PC-9 (cell line): Measurements from ENCODE around the gene RTL9. TPM values are rescaled to one million over a fixed set of nuclear protein-coding genes. Genes with fewer than 3 reads are reported as not detected.

ENCODE experiments used
- BruUV-seq: library from RNA; stranded (reverse); fragments of 400-500 nt; replicated peaks from 2 replicates; lab custom pipeline; 2021; lab: Mats Ljungman, UMichigan
- CTCF ChIA-PET: fragments of 300-600 bp; sonication (Branson Sonifier 250); formaldehyde crosslinking; loops from one replicate; lab custom pipeline; 2022; ENCODE audit warnings: antibody characterized with exemption; lab: Charles Lee
- POLR2A ChIA-PET: fragments of 300-600 bp; sonication (Branson Sonifier 250); formaldehyde crosslinking; loops from one replicate; lab custom pipeline; 2022; ENCODE audit warnings: antibody characterized with exemption; ENCODE audit not compliant: unreplicated experiment; lab: Charles Lee
- DNase-seq, 2 experiments: peaks; one replicate each; pipeline versions ENCODE4 v3.0.0 to v3.0.0-alpha.2; 2015 to 2022; ENCODE audit warnings: mixed read lengths in 1 of 2
- H2AFZ ChIP-seq: fragments of 200-600 bp; sonication (generic); 2 replicates; pipeline ENCODE4 v1.8.1; 2017; ENCODE audit warnings: antibody characterized with exemption
- H3F3A ChIP-seq: fragments of 200-600 bp; sonication (generic); 2 replicates; pipeline ENCODE4 v1.8.1; 2017; ENCODE audit warnings: antibody characterized with exemption, mild to moderate bottlenecking, low read depth; ENCODE audit not compliant: insufficient read depth
- H3K27ac ChIP-seq: fragments of 200-600 bp; sonication (generic); 2 replicates; pipeline ENCODE4 v1.6.1; 2016; ENCODE audit warnings: mixed run types
- H3K27me3 ChIP-seq: fragments of 200-600 bp; sonication (generic); 2 replicates; pipeline ENCODE4 v1.6.1; 2016; ENCODE audit warnings: low read depth, mixed run types; ENCODE audit not compliant: insufficient read depth
- H3K36me3 ChIP-seq: fragments of 200-600 bp; sonication (generic); 2 replicates; pipeline ENCODE4 v1.6.1; 2016; ENCODE audit warnings: low read depth, mixed run types
- H3K4me1 ChIP-seq: fragments of 200-600 bp; sonication (generic); replicated peaks from 2 replicates; pipeline ENCODE4 v1.6.1; 2016; ENCODE audit warnings: mixed run types; ENCODE audit not compliant: insufficient read depth
- H3K4me2 ChIP-seq: fragments of 200-600 bp; sonication (generic); 2 replicates; pipeline ENCODE4 v1.6.1; 2017; ENCODE audit warnings: mixed run types
- H3K4me3 ChIP-seq: fragments of 200-600 bp; sonication (generic); 2 replicates; pipeline ENCODE4 v1.6.1; 2016; ENCODE audit warnings: mixed run types
- H3K79me2 ChIP-seq: fragments of 200-600 bp; sonication (generic); 2 replicates; pipeline ENCODE4 v1.6.1; 2017; ENCODE audit warnings: low read depth, mixed run types
- H3K9me2 ChIP-seq: fragments of 200-600 bp; sonication (generic); 2 replicates; pipeline ENCODE4 v1.8.1; 2017; ENCODE audit warnings: mild to moderate bottlenecking; ENCODE audit not compliant: insufficient read depth
- H3K9me3 ChIP-seq: fragments of 200-600 bp; sonication (generic); 2 replicates; pipeline ENCODE4 v1.8.1; 2016; ENCODE audit warnings: low read depth; ENCODE audit not compliant: insufficient read depth
- H4K20me1 ChIP-seq: fragments of 200-600 bp; sonication (generic); 2 replicates; pipeline ENCODE4 v1.8.1; 2017; ENCODE audit not compliant: insufficient read depth
- CTCF ChIP-seq: fragments of 200-600 bp; sonication (generic); conservative IDR thresholded peaks from 2 replicates; pipeline ENCODE4 v1.6.1; 2017; ENCODE audit warnings: mixed run types, antibody characterized with exemption, mild to moderate bottlenecking, moderate library complexity
- EZH2 ChIP-seq: fragments of 200-600 bp; sonication (generic); IDR thresholded peaks from 2 replicates; pipeline ENCODE4 v1.8.0; 2017; ENCODE audit warnings: antibody characterized with exemption, low read depth
- intact Hi-C: fragments of 100-400 bp; cut with micrococcal nuclease; formaldehyde crosslinking; loops from one replicate; pipeline ENCODE4 v1.10.0; 2022; ENCODE audit not compliant: unreplicated experiment
- total RNA-seq: library from RNA; stranded (reverse); gene quantifications from 2 replicates; pipeline ENCODE4 v1.2.3, GENCODE V29; 2021

RTL9 gene
- total RNA-seq, 1 experiment from 2014 or later = 0.79 TPM

GRCh38 chrX:110394651-110395050 is 36.0 kb downstream of the RTL9 start:
- CTCF ChIA-PET = no interaction called here
- peak overlapping the region; percentile 77 for H3K27ac ChIP-seq

GRCh38 chrX:110395877-110396276 is 37.2 kb downstream of the RTL9 start:
- TF ChIP-seq EZH2 (no peak), CTCF (no peak)
- no peaks in the 10 kb centered on the region for H3K27me3 ChIP-seq
- no peaks in the 10 kb centered on the region for H4K20me1 ChIP-seq
- H2AFZ ChIP-seq = no peak overlapping the region
- DNase-seq = peak; percentile 47 to 73
- no peak overlapping the region for H3K4me3 ChIP-seq
- POLR2A ChIA-PET = interaction anchor here (0.7 to 1.2 kb wide), 2 partner anchors 13 to 131 kb away, joined by 3 read pairs; no protein-coding TSS in a partner anchor
- peaks cover 47% of the 10 kb centered on the region for H3F3A ChIP-seq
- CTCF ChIA-PET = interaction anchor here (0.6 to 1.6 kb wide), 5 partner anchors 15 to 914 kb away, joined by 3 to 11 read pairs (median 4); partner anchors contain the start of gene GUCY2F
- no peaks in the 10 kb centered on the region for H3K9me3 ChIP-seq
- H3K4me1 ChIP-seq = peaks cover 51% of the 10 kb centered on the region
- H3K36me3 ChIP-seq = no peaks in the 10 kb centered on the region
- H3K4me2 ChIP-seq = peak overlapping the region; percentile 72
- intact Hi-C loops = loop anchor here (2.0 to 5.0 kb wide), 2 partner anchors 185 to 1999 kb away; no protein-coding TSS in a partner anchor
- H3K79me2 ChIP-seq = no peaks in the 10 kb centered on the region
- peak overlapping the region; percentile 77 for H3K27ac ChIP-seq
- BruUV-seq = no TSS peak
- H3K9me2 ChIP-seq = no peaks in the 10 kb centered on the region

More at GRCh38 chrX:110394651-110395050, 36.0 kb downstream of the RTL9 start:
- H3K27me3 ChIP-seq = no peaks in the 10 kb centered on the region
- DNase-seq = peak; percentile 66 to 94
- H3K9me3 ChIP-seq = no peaks in the 10 kb centered on the region
- H3K4me2 ChIP-seq = peak overlapping the region; percentile 72
- no peaks in the 10 kb centered on the region for H3K79me2 ChIP-seq
- POLR2A ChIA-PET = interaction anchor here (0.6 to 1.1 kb wide), 3 partner anchors 8 to 93 kb away, joined by 3 read pairs; no protein-coding TSS in a partner anchor
- H4K20me1 ChIP-seq = no peaks in the 10 kb centered on the region
- intact Hi-C loops = loop anchor here (1.0 to 5.0 kb wide), 2 partner anchors 8 to 1997 kb away; no protein-coding TSS in a partner anchor
- H3K36me3 ChIP-seq = no peaks in the 10 kb centered on the region
- H2AFZ ChIP-seq = no peak overlapping the region
- no peak overlapping the region for H3K4me3 ChIP-seq
- no peaks in the 10 kb centered on the region for H3K9me2 ChIP-seq
- peaks cover 47% of the 10 kb centered on the region for H3F3A ChIP-seq
- peaks cover 51% of the 10 kb centered on the region for H3K4me1 ChIP-seq
- no TSS peak for BruUV-seq
- TF ChIP-seq CTCF (no peak), EZH2 (no peak)

- peaks cover 55% of the 10 kb centered on the region for H3F3A ChIP-seq
- no peaks in the 10 kb centered on the region for H3K79me2 ChIP-seq
- DNase-seq = peak; percentile 60 to 82
- peak overlapping the region; percentile 77 for H3K27ac ChIP-seq
- no peak overlapping the region for H2AFZ ChIP-seq
- no peaks in the 10 kb centered on the region for H3K9me2 ChIP-seq
- no peaks in the 10 kb centered on the region for H3K36me3 ChIP-seq
- peak overlapping the region; percentile 72 for H3K4me2 ChIP-seq
- POLR2A ChIA-PET = interaction anchor here (0.6 to 1.2 kb wide), 2 partner anchors 14 to 79 kb away, joined by 3 read pairs; partner anchors contain the start of gene AMMECR1
- H3K9me3 ChIP-seq = no peaks in the 10 kb centered on the region
- H3K4me3 ChIP-seq = peak overlapping the region; percentile 11; the same call in 1 of the 2 replicates
- CTCF ChIA-PET = interaction anchor here (0.6 to 1.6 kb wide), 5 partner anchors 14 to 915 kb away, joined by 3 to 11 read pairs (median 4); partner anchors contain the start of gene GUCY2F
- TF ChIP-seq EZH2 (no peak), CTCF (no peak)
- H3K4me1 ChIP-seq = peaks cover 56% of the 10 kb centered on the region
- no TSS peak for BruUV-seq
- intact Hi-C loops = loop anchor here (2.0 to 5.0 kb wide), 2 partner anchors 186 to 1999 kb away; no protein-coding TSS in a partner anchor
- H4K20me1 ChIP-seq = no peaks in the 10 kb centered on the region
- no peaks in the 10 kb centered on the region for H3K27me3 ChIP-seq
These were observed 38.1 kb downstream of the RTL9 start for GRCh38 chrX:110396735-110397134.
